ENCODE data around the gene TOGARAM2.

DNA sequence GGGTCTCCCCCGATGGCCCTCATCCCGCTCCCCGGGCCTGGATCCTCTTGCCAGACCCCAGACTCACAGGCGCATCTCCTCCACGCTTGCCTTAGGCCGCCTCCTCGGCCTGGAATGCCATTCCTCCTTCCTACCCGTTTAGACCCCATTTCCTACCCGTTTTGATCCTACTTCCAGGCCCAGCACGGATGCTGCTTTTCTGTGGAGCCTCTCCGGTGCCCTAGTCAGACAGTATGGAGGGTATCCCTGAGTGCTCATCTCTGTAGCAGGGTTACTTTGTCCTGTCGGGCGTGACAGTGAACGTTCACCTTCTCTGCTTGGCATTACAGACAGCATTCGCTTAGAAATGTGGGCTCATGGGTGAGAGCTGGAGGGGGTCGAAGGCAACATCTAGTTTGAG is 9.3 kb downstream of the TOGARAM2 start:
- no peak for TF ChIP-seq CTCF (IDR thresholded peaks at IDR 0.05)
- no peak for TF ChIP-seq POLR2A (IDR thresholded peaks at IDR 0.05)
- TF ChIP-seq POLR2AphosphoS5 (IDR thresholded peaks at IDR 0.05), result no peak
